HCT116 (cell line): ENCODE results near the gene SH2D1B. TPM values are rescaled to one million over a fixed set of nuclear protein-coding genes. Genes with fewer than 3 reads are reported as not detected.

ENCODE experiments used
- ATAC-seq: fragments of 200-7000 bp; cut with Tn5 transposase; 2 replicates; pipeline ENCODE4 v1.9.1; 2020; ENCODE audit warnings: mild to moderate bottlenecking, moderate library complexity
- BruUV-seq: library from RNA; stranded (reverse); fragments of 400-500 nt; replicated peaks from 2 replicates; lab custom pipeline; 2021; lab: Mats Ljungman, UMichigan
- CTCF ChIA-PET: fragments of 300-600 bp; sonication (Branson Sonifier 250); formaldehyde crosslinking; loops from one replicate; lab custom pipeline; 2021; ENCODE audit warnings: antibody characterized with exemption; lab: Charles Lee
- POLR2A ChIA-PET: fragments of 300-600, 350-600 bp; sonication (Branson Sonifier 250); formaldehyde crosslinking; loops from one replicate; lab custom pipeline; 2021; ENCODE audit warnings: antibody characterized with exemption; lab: Charles Lee
- RAD21 ChIA-PET, 2 experiments: fragments of 300-600 bp; sonication (Branson Sonifier 250); formaldehyde crosslinking; loops; one replicate each; lab custom pipeline; 2023; ENCODE audit warnings: low total read pairs in 2 of 2; ENCODE audit not compliant: uncharacterized antibody in 2 of 2, unreplicated experiment in 2 of 2, low non-redundant PET in 1 of 2; lab: Charles Lee
- DNase-seq: peaks from one replicate; pipeline ENCODE4 v3.0.0-alpha.2; 2010; ENCODE audit warnings: low read depth, low spot score
- H2AFZ ChIP-seq: fragments of 200-600 bp; shearing (Covaris generic), sonication (generic); 2 replicates; pipeline ENCODE4 v1.6.1; 2017; ENCODE audit warnings: low read depth, mixed run types, mixed read lengths, antibody characterized with exemption, low read length; ENCODE audit not compliant: poor library complexity, severe bottlenecking
- H3K27ac ChIP-seq: 2 replicates; pipeline ENCODE4 v1.5.1; 2012; ENCODE audit warnings: low read depth, low read length
- H3K27me3 ChIP-seq: fragments of 200-600 bp; sonication (generic); 2 replicates; pipeline ENCODE4 v1.6.1; 2016; ENCODE audit warnings: mixed run types, low read length, mixed read lengths; ENCODE audit not compliant: insufficient read depth
- H3K36me3 ChIP-seq, 2 experiments: fragments of 200-500 bp in 1 of 2; fragments of 200-600 bp in 1 of 2; sonication (Bioruptor generic) in 1 of 2; sonication (generic) in 1 of 2; 2 replicates each; pipeline versions ENCODE4 v1.5.1 to v1.6.1; 2014 to 2016; ENCODE audit warnings: low read length in 2 of 2, inconsistent platforms in 1 of 2, mixed read lengths in 1 of 2, mixed run types in 1 of 2; ENCODE audit not compliant: insufficient read depth in 2 of 2, control insufficient read depth in 1 of 2
- H3K4me1 ChIP-seq, 2 experiments: fragments of 200-600 bp in 1 of 2; sonication (generic) in 1 of 2; 2 replicates each; pipeline versions ENCODE4 v1.5.1 to v1.6.1; 2012 to 2017; ENCODE audit warnings: low read length in 2 of 2, inconsistent platforms in 1 of 2, mild to moderate bottlenecking in 1 of 2, mixed read lengths in 1 of 2, mixed run types in 1 of 2, moderate library complexity in 1 of 2; ENCODE audit not compliant: insufficient read depth in 2 of 2, control insufficient read depth in 1 of 2
- H3K4me2 ChIP-seq: fragments of 200-600 bp; sonication (generic); 2 replicates; pipeline ENCODE4 v1.6.1; 2017; ENCODE audit warnings: mixed run types, low read length, mixed read lengths
- H3K4me3 ChIP-seq, 2 experiments: fragments of 200-600 bp in 1 of 2; sonication (generic) in 1 of 2; replicated peaks in 1 of 2; 2 replicates each; pipeline ENCODE4 v1.5.1; 2011 to 2016; ENCODE audit warnings: low read length in 2 of 2, control low read depth in 1 of 2, low read depth in 1 of 2, mild to moderate bottlenecking in 1 of 2, mixed read lengths in 1 of 2, mixed run types in 1 of 2
- H3K79me2 ChIP-seq: fragments of 200-600 bp; sonication (generic); 2 replicates; pipeline ENCODE4 v1.6.1; 2017; ENCODE audit warnings: mild to moderate bottlenecking, mixed run types, low read length, moderate library complexity, mixed read lengths; ENCODE audit not compliant: insufficient read depth
- H3K9ac ChIP-seq: fragments of 200-600 bp; sonication (generic); 2 replicates; pipeline ENCODE4 v1.6.1; 2016; ENCODE audit warnings: low read length, mixed read lengths
- H3K9me2 ChIP-seq: fragments of 200-600 bp; sonication (generic), shearing (Covaris generic); 2 replicates; pipeline ENCODE4 v1.6.1; 2017; ENCODE audit warnings: mixed run types, mild to moderate bottlenecking, moderate library complexity; ENCODE audit not compliant: insufficient read depth
- H3K9me3 ChIP-seq, 2 experiments: fragments of 200-500 bp in 1 of 2; fragments of 200-600 bp in 1 of 2; sonication (Bioruptor generic) in 1 of 2; sonication (generic) in 1 of 2; 2 replicates each; pipeline ENCODE4 v1.6.1; 2014 to 2017; ENCODE audit warnings: low read length in 2 of 2, mixed read lengths in 2 of 2, inconsistent platforms in 1 of 2, low read depth in 1 of 2, mild to moderate bottlenecking in 1 of 2, mixed run types in 1 of 2, moderate library complexity in 1 of 2; ENCODE audit not compliant: control insufficient read depth in 1 of 2, insufficient read depth in 1 of 2
- H4K20me1 ChIP-seq: fragments of 200-600 bp; sonication (generic), shearing (Covaris generic); 2 replicates; pipeline ENCODE4 v1.6.1; 2017; ENCODE audit warnings: mixed run types, mild to moderate bottlenecking, moderate library complexity; ENCODE audit not compliant: insufficient read depth
- CBX3 ChIP-seq: IDR thresholded peaks from 2 replicates; pipeline ENCODE4 v1.6.1; 2012; ENCODE audit warnings: low read depth
- CEBPB ChIP-seq: IDR thresholded peaks from 2 replicates; pipeline ENCODE4 v1.6.1; 2012; ENCODE audit warnings: low read depth
- EGR1 ChIP-seq: IDR thresholded peaks from 2 replicates; pipeline ENCODE4 v1.6.1; 2012; ENCODE audit warnings: low read depth
- ELF1 ChIP-seq: IDR thresholded peaks from 2 replicates; pipeline ENCODE4 v1.6.1; 2012; ENCODE audit warnings: low read depth, borderline replicate concordance
- EZH2 ChIP-seq: fragments of 200-600 bp; sonication (generic); IDR thresholded peaks from 2 replicates; pipeline ENCODE4 v1.6.1; 2017; ENCODE audit warnings: antibody characterized with exemption, mixed run types
- EZH2phosphoT487 ChIP-seq: fragments of 200-600 bp; IDR thresholded peaks from 2 replicates; pipeline ENCODE4 v1.6.1; 2018; ENCODE audit warnings: antibody characterized with exemption, borderline replicate concordance
- FOSL1 ChIP-seq: IDR thresholded peaks from 2 replicates; pipeline ENCODE4 v1.6.1; 2012; ENCODE audit warnings: low read depth
- JUND ChIP-seq: IDR thresholded peaks from 2 replicates; pipeline ENCODE4 v1.6.1; 2012
- POLR2A ChIP-seq: IDR thresholded peaks from 2 replicates; pipeline ENCODE4 v1.7.0; 2011; ENCODE audit warnings: borderline replicate concordance; ENCODE audit not compliant: insufficient read depth, insufficient read length; ENCODE audit errors: extremely low read depth
- POLR2AphosphoS5 ChIP-seq: IDR thresholded peaks from 2 replicates; pipeline ENCODE4 v1.6.1; 2011; ENCODE audit warnings: mild to moderate bottlenecking, low read depth, low read length, moderate library complexity
- RAD21 ChIP-seq: IDR thresholded peaks from 2 replicates; pipeline ENCODE4 v1.6.1; 2012; ENCODE audit warnings: low read depth, mild to moderate bottlenecking
- REST ChIP-seq: IDR thresholded peaks from 2 replicates; pipeline ENCODE4 v1.6.1; 2012; ENCODE audit warnings: low read depth
- SIN3A ChIP-seq: IDR thresholded peaks from 2 replicates; pipeline ENCODE4 v1.6.1; 2012; ENCODE audit warnings: low read depth
- SRF ChIP-seq: IDR thresholded peaks from 2 replicates; pipeline ENCODE4 v1.6.1; 2012; ENCODE audit warnings: low read depth
- TCF7L2 ChIP-seq: IDR thresholded peaks from 2 replicates; pipeline ENCODE4 v1.7.0; 2011; ENCODE audit warnings: borderline replicate concordance, inconsistent platforms; ENCODE audit not compliant: insufficient read depth, insufficient read length; ENCODE audit errors: extremely low read depth
- YY1 ChIP-seq: IDR thresholded peaks from 2 replicates; pipeline ENCODE4 v1.6.1; 2011; ENCODE audit warnings: low read length, low read depth, moderate library complexity, mild to moderate bottlenecking; ENCODE audit not compliant: insufficient replicate concordance; ENCODE audit errors: extremely low read depth
- ZBTB33 ChIP-seq: IDR thresholded peaks from 2 replicates; pipeline ENCODE4 v1.6.1; 2011; ENCODE audit warnings: mild to moderate bottlenecking, low read length, moderate library complexity; ENCODE audit not compliant: insufficient replicate concordance; ENCODE audit errors: extremely low read depth
- ZFX ChIP-seq: fragments of 450-650 bp; IDR thresholded peaks from 2 replicates; pipeline ENCODE4 v1.6.1; 2017
- ZNF274 ChIP-seq: fragments of 200-500 bp; sonication (Bioruptor generic); IDR thresholded peaks from 2 replicates; pipeline ENCODE4 v1.6.1; 2014; ENCODE audit warnings: mild to moderate bottlenecking, low read depth, low read length, inconsistent platforms
- intact Hi-C: fragments of 100-400 bp; cut with micrococcal nuclease; formaldehyde crosslinking; loops from 2 replicates; pipeline ENCODE4 v1.10.0; 2022
- total RNA-seq: library from RNA; stranded (reverse); gene quantifications from one replicate; pipeline ENCODE4 v1.2.1, GENCODE V29; 2021; ENCODE audit not compliant: unreplicated experiment

SH2D1B gene
- total RNA-seq, 1 experiment from 2014 or later = 0.12 TPM

GRCh38 chr1:162388615-162389014 is 23.3 kb downstream of the SH2D1B start:
- Histone ChIP-seq H3K79me2 (no peaks in the 10 kb centered on the region), H3K27me3 (no peaks in the 10 kb centered on the region), H2AFZ (no peak overlapping the region), H3K9me3 (no peaks in the 10 kb centered on the region), H3K9me2 (no peaks in the 10 kb centered on the region), H3K27ac (no peak overlapping the region), H4K20me1 (no peaks in the 10 kb centered on the region), H3K9ac (no peak overlapping the region), H3K4me1 (peaks cover 0 to 4% of the 10 kb centered on the region in 2 experiments; a peak in 2 of 4 replicates), H3K4me3 (no peak overlapping the region), H3K4me2 (no peak overlapping the region), H3K36me3 (no peaks in the 10 kb centered on the region)
- ATAC-seq (no peak), DNase-seq (no peak)
- ChIA-PET CTCF (interaction anchor here (1.3 to 2.3 kb wide), 2 partner anchors 8 to 31 kb away, joined by 5 to 6 read pairs; no protein-coding TSS in a partner anchor), POLR2A (no interaction called here), RAD21 (no interaction called here)
- TF ChIP-seq REST (no peak), FOSL1 (no peak), EGR1 (no peak), ZFX (no peak), POLR2A (no peak), POLR2AphosphoS5 (no peak), CBX3 (no peak), SIN3A (no peak), ZNF274 (no peak), CEBPB (no peak), EZH2 (no peak), ZBTB33 (no peak), TCF7L2 (no peak), YY1 (no peak), EZH2phosphoT487 (no peak), JUND (no peak), RAD21 (no peak), SRF (no peak), ELF1 (no peak)
- intact Hi-C loops = no loop called here
- no TSS peak for BruUV-seq
